Stimulated activated CD4-positive, alpha-beta T cell treated with anti-CD3 and anti-CD28 coated beads, TNF-alpha, amount 100 ng/mL, for 4 hours (primary cell): ENCODE results near the gene ST6GALNAC3.
"Not testable (repeated sequence)": the region's sequence is repeated elsewhere in the genome, so short reads cannot be mapped to it uniquely, and the experiment has no call there.

ENCODE experiments used
- DNase-seq, 3 experiments: peaks; one replicate each; pipeline ENCODE4 v3.0.0-alpha.2; 2020; ENCODE audit warnings: low read depth in 3 of 3

The ST6GALNAC3 gene

GRCh38 chr1:76074321-76075187 is at the start of gene ST6GALNAC3:
Gene ST6GALNAC3, plus strand, starts transcription at chr1:76074746.
- DNase-seq = peak; percentile 42 to 66 (median 61)

- DNase-seq = no peak
Measured at GRCh38 chr1:76027341-76027740, 47.2 kb upstream of the ST6GALNAC3 start.

DNA sequence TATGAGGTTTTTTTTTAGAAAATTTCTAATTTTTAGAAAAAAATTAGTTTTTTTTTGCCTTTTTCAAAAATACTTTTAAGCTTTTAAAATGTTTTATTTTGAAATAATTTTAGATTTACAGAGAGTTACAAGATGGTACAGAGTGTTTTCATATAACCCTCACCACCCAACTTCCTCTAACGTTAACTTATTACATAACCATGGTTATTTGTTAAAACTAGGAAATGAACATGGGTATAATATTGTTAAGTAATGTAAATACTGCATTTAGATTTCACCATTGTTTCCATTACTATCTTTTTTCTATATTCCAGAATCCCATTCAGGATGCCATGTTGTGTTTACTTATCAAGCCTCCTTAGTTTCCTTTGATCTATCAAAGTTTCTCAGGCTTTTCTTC is 45.2 kb upstream of the ST6GALNAC3 start:
- DNase-seq = no peak

DNA sequence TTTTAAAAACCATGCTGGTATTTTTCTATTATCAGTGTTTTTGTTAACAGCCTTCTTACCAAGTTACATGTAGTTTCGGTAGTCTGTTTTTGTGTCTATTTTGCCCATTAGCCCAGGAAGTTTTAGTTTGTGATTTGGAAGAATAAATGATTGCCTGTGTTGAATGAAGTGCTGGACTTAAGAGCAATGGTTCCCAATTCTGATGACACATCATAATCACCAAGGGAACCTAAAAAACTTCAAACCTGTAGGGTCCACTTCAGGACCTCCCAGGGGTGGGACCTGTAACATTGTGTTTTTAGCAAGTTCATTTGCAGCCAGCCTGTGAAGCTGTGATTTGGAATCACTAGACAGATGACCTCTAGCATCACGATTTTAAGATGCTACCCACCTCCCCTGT is 43.0 kb upstream of the ST6GALNAC3 start:
- DNase-seq = no peak

DNA sequence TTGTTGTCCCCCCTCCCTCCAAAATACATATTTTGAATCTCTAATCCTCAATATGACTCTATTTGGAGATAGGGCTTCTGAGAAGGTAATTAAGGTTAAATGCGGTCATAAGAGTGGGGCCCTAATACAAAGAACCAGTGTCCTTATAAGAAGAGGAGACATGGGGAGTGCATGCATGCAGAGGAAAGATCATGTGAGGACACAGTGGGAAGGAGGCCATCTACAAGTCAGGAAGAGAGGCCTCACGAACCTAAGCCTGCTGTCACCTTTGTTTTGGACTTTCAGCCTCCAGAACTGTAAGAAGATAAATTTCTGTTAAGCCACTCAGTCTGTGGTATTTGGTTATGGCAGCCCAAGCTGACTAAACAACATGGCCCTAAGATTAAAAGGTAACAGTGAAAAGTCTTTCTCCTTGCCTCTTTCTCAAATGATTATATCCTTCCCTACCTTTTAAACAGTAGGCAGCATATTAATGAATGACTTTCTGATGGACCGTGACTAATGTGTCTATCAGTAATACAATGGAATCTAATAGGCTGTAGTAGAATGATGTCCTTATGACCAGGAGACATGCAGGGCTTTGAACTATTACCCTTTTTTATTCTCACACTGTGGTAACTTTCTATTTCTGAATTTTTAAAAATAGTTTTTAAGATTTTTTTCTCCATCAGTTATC is 40.6 kb upstream of the ST6GALNAC3 start:
- no peak for DNase-seq

DNA sequence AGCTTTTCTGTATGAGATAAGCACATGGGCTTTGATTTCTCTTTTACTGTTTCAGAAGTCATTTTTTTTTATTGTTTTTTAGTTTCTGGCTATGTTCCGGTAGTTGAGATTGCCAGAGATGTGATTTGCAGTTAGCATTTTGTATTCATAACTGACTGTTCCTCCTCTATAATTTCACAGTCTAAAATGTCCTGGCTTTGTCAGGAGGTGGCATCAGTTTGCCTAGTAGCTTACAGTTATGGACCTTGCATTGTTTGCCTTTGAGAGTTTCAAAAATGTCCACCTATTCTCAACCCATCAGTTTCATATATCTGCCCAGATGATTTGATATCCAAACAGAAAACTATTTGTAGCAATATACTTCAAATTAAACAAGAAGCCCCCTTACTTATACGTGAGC is 39.5 kb upstream of the ST6GALNAC3 start:
- no peak for DNase-seq

- no peak for DNase-seq
Measured at GRCh38 chr1:76037324-76037723, 37.2 kb upstream of the ST6GALNAC3 start.

GRCh38 chr1:76038287-76039004 is 36.1 kb upstream of the ST6GALNAC3 start:
- no peak for DNase-seq

DNA sequence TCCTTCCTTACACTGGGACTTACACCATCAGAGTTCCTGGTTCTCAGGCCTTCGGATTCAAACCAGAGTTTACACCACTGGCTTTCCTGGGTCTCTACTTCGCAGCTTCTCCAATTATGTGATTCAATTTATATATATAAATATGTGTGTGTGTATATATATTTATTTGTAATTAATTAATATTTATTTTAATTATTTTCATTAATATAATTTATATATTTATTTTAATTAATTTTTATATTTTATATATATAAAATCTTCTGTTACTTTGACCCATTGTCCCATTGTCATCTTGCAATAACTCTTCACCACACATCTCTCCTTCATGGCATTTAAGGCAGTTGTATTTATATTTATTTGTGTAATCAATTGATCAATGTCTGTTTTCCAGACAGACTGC is 28.4 kb upstream of the ST6GALNAC3 start:
- no peak for DNase-seq

- DNase-seq = no peak
Measured at GRCh38 chr1:76048219-76048618, 26.3 kb upstream of the ST6GALNAC3 start.

- DNase-seq = no peak
Measured at GRCh38 chr1:76048926-76049325, 25.6 kb upstream of the ST6GALNAC3 start.

- DNase-seq = no peak
Measured at GRCh38 chr1:76049498-76049897, 25.0 kb upstream of the ST6GALNAC3 start.

GRCh38 chr1:76050073-76050472 is 24.5 kb upstream of the ST6GALNAC3 start:
- not testable (repeated sequence) for DNase-seq

DNA sequence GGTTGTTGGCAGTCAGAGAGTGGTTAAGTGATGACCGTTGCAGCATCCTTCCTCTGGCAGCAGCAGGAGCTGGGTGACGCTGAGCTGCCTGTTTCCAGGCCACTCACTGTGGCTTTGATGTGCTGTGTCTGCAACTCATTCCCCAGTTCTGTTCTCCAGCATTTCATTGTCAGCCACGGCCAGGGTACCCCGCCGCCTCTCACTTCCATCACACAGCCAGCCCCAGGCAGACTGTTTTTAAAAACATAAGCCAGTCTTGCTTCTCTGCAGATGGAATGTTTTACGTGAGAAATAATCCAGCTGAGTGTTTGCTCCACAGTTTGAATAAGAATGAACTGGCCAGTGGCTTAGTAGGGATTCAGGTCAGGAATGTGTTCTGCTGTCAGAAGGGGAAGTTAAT is 21.5 kb upstream of the ST6GALNAC3 start:
- no peak for DNase-seq

- DNase-seq = no peak
Measured at GRCh38 chr1:76054359-76054758, 20.2 kb upstream of the ST6GALNAC3 start.

DNA sequence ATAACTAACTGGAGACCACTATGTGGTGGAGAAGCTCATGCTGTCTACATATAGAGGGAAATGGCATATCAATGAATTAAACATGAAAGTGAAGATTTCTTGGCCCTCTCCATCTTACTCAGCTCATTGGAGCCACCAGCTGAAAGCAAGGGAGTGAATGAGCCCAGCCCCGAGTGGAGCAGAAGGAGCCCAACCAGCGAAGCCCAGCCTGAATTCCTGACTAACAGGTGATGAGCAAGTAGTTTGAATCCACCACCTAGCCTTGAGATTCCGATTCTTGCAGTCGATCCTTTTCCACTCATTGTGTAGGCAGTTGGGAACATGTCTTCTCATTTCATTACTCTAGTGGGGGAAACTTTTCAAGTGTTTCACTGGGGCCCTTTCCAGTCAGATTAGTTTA is 18.6 kb upstream of the ST6GALNAC3 start:
- DNase-seq = no peak

GRCh38 chr1:76059451-76059850 is 15.1 kb upstream of the ST6GALNAC3 start:
- no peak for DNase-seq

DNA sequence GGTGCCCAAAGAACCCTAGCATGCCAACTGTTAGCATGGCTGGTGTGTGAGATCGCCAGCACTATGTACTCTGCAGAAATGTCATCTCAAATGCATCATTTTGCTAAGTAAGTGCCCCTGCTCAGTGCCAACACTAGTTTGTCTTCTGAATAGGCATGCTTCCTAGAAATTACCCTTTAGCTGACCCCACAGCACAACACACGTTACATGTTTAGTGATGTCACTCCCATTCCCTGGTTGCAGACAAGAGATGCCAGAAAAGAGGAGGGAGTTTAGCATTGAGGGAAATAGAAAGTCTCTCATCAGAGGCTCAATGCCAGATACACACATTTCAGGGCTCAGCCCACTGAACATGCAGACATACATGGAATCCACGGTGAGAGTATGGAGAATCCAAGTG is 9.3 kb upstream of the ST6GALNAC3 start:
- no peak for DNase-seq

- DNase-seq = no peak
Measured at GRCh38 chr1:76066394-76066793, 8.2 kb upstream of the ST6GALNAC3 start.

GRCh38 chr1:76068542-76068941 is 6.0 kb upstream of the ST6GALNAC3 start:
- DNase-seq = no peak

DNA sequence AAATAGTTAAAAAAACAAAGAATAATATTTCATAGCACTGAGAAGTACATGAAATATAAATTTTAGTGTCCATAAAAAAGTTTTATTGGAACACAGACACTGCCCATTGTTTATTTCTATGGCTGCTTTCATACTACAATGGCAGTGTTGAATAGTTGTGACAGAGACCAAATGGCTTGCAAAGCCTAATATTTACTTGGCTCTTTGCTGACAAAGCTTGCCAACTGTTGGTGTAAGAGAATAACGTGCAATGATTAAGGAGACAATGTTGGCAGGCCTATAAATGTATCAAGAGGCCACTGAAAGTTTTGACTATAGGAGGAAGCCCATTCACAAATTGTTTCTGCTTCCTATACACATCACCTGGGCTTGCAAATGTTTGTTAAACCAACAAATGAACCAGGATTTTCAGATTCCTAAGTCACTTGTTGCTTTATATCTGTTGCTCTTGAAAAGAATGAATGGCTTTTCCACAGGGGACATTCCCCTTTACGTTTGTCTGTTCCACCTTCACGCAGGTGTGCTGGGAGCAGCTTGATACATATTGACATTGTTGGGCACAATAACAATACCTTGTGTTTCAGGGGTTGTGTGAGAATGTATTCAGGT is 5.5 kb upstream of the ST6GALNAC3 start:
- no peak for DNase-seq

DNA sequence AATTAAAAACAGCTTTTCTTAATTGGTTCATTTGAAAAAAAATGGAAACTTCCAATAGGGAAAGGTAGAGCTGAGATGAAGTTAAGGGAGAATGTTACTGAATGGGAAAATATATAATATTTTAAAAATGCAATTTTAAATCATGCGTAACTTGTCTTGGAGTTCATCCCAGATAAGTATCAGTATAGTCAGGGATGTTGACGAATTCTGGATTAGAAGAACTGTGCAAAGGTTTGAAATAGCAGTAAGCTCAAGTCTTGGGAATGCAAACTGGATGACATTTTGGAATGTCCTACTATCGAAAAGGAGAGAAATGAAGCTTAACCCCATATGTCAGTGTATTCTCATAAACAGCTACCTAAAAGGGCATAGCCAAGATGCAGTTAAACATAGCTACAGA is 4.0 kb upstream of the ST6GALNAC3 start:
- no peak for DNase-seq
